K562 (cell line): ENCODE measurements around the gene LAMB1. TPM values are rescaled to one million over a fixed set of nuclear protein-coding genes. Genes with fewer than 3 reads are reported as not detected.

ENCODE experiments used
- ATAC-seq: fragments of 200-7000 bp; cut with Tn5 transposase; 3 replicates; pipeline ENCODE4 v1.9.1; 2020; ENCODE audit warnings: moderate library complexity
- BruUV-seq: library from RNA; stranded (reverse); fragments of 400-500 nt; replicated peaks from 2 replicates; lab custom pipeline; 2021; lab: Mats Ljungman, UMichigan
- CTCF ChIA-PET: fragments of 300-600 bp; formaldehyde crosslinking; extraction: SDS; loops from one replicate; lab custom pipeline; 2021; ENCODE audit warnings: low intra/inter-chr PET ratio; lab: Yijun Ruan, JAX
- POLR2A ChIA-PET: fragments of 300-600, 350-650 bp; sonication (Branson Sonifier 250); formaldehyde crosslinking; extraction: SDS; loops from one replicate; lab custom pipeline; 2021; ENCODE audit warnings: antibody characterized with exemption, inconsistent platforms; lab: Yijun Ruan, JAX
- DNase-seq, 4 experiments: peaks; one replicate each; pipeline versions ENCODE4 v3.0.0 to v3.0.0-alpha.2; 2011 to 2018; ENCODE audit warnings: low spot score in 3 of 4, mixed read lengths in 3 of 4; ENCODE audit errors: extremely low read depth in 1 of 4
- FAIRE-seq: peaks from 2 replicates; lab custom pipeline; 2011; peaks lifted over from hg19 to GRCh38; lab: Jason Lieb, UNC
- H2AFZ ChIP-seq: 2 replicates; pipeline ENCODE4 v1.6.0; 2011; ENCODE audit warnings: low read depth, low read length, control low read depth, inconsistent platforms
- H3K27ac ChIP-seq: fragments of 200-600 bp; 3 replicates; pipeline ENCODE4 v1.8.0; 2011; ENCODE audit warnings: low read depth, mild to moderate bottlenecking, control low read depth, inconsistent platforms, low read length, moderate library complexity, mixed read lengths; ENCODE audit errors: extremely low read depth
- H3K27me3 ChIP-seq, 2 experiments: fragments of 300-600 bp in 1 of 2; 2 replicates in 1 of 2; 3 replicates in 1 of 2; pipeline versions ENCODE4 v1.6.0 to v1.8.0; 2011; ENCODE audit warnings: inconsistent platforms in 2 of 2, low read length in 2 of 2, mild to moderate bottlenecking in 1 of 2, mixed read lengths in 1 of 2, moderate library complexity in 1 of 2; ENCODE audit not compliant: control insufficient read depth in 2 of 2, insufficient read depth in 2 of 2
- H3K36me3 ChIP-seq: fragments of 300-600 bp; 3 replicates; pipeline ENCODE4 v1.8.0; 2011; ENCODE audit warnings: mild to moderate bottlenecking, low read length, inconsistent platforms; ENCODE audit not compliant: control insufficient read depth, insufficient read depth
- H3K4me1 ChIP-seq, 2 experiments: fragments of 200-600 bp in 1 of 2; replicated peaks in 1 of 2; 2 replicates in 1 of 2; 3 replicates in 1 of 2; pipeline versions ENCODE4 v1.5.1 to v1.8.0; 2011; ENCODE audit warnings: inconsistent platforms in 2 of 2, low read length in 2 of 2, mild to moderate bottlenecking in 1 of 2, mixed read lengths in 1 of 2, moderate library complexity in 1 of 2; ENCODE audit not compliant: control insufficient read depth in 2 of 2, insufficient read depth in 2 of 2
- H3K4me2 ChIP-seq: 2 replicates; pipeline ENCODE4 v1.6.1; 2011; ENCODE audit warnings: low read length, control low read depth, inconsistent platforms, mixed read lengths; ENCODE audit not compliant: insufficient read depth
- H3K4me3 ChIP-seq: fragments of 200-600 bp; sonication (generic), shearing (Covaris generic); 2 replicates; pipeline ENCODE4 v1.5.1; 2016; ENCODE audit warnings: control low read depth, inconsistent platforms
- H3K79me2 ChIP-seq: fragments of 200-600 bp; 3 replicates; pipeline ENCODE4 v1.8.0; 2011; ENCODE audit warnings: low read length, inconsistent platforms; ENCODE audit not compliant: control insufficient read depth, insufficient read depth
- H3K9ac ChIP-seq, 2 experiments: 2 replicates each; pipeline versions ENCODE4 v1.6.0 to v1.6.1; 2011; ENCODE audit warnings: low read depth in 2 of 2, low read length in 2 of 2, control low read depth in 1 of 2, inconsistent platforms in 1 of 2, mild to moderate bottlenecking in 1 of 2, mixed read lengths in 1 of 2; ENCODE audit not compliant: insufficient read depth in 1 of 2
- H3K9me1 ChIP-seq: one replicate; pipeline ENCODE4 v1.6.0; 2011; ENCODE audit warnings: inconsistent platforms, mild to moderate bottlenecking, low read length, moderate library complexity; ENCODE audit not compliant: control insufficient read depth, insufficient read depth
- H3K9me3 ChIP-seq: replicated peaks from 2 replicates; pipeline ENCODE4 v1.5.1; 2011; ENCODE audit warnings: low read depth, low read length, inconsistent platforms; ENCODE audit not compliant: control insufficient read depth, insufficient read depth
- H4K20me1 ChIP-seq: replicated peaks from 2 replicates; pipeline ENCODE4 v1.6.1; 2011; ENCODE audit warnings: low read length, inconsistent platforms, mixed read lengths; ENCODE audit not compliant: control insufficient read depth, insufficient read depth
- C11orf30 ChIP-seq: fragments of 450-650 bp; IDR thresholded peaks from 2 replicates; pipeline ENCODE4 v1.6.1; 2016; ENCODE audit warnings: low read depth, mild to moderate bottlenecking
- EP300 ChIP-seq: IDR thresholded peaks from 2 replicates; pipeline ENCODE4 v1.6.1; 2012; ENCODE audit warnings: low read length, improper control_type of control experiment
- FOS ChIP-seq: IDR thresholded peaks from 3 replicates; pipeline ENCODE4 v1.6.1; 2011; ENCODE audit not compliant: insufficient read length; ENCODE audit errors: extremely low read depth
- NR2C2 ChIP-seq, 2 experiments: fragments of 200-800 bp in 1 of 2; sonication (Bioruptor generic) in 1 of 2; sonication (generic) in 1 of 2; formaldehyde crosslinking in 1 of 2; IDR thresholded peaks; 2 replicates each; pipeline versions ENCODE4 v1.6.1 to v1.8.0; 2016 to 2022; ENCODE audit warnings: mild to moderate bottlenecking in 1 of 2, missing compliant biosample characterization in 1 of 2, missing genetic modification characterization in 1 of 2, missing genetic modification reagents in 1 of 2
- YBX1 ChIP-seq: fragments of 450-650 bp; IDR thresholded peaks from 2 replicates; pipeline ENCODE4 v1.7.1; 2016; ENCODE audit warnings: mild to moderate bottlenecking
- ZBED1 ChIP-seq: IDR thresholded peaks from 2 replicates; pipeline ENCODE4 v1.6.1; 2014
- ZNF274 ChIP-seq: IDR thresholded peaks from 2 replicates; pipeline ENCODE4 v1.6.1; 2011; ENCODE audit warnings: low read depth, mild to moderate bottlenecking, low read length, moderate library complexity, borderline replicate concordance
- WGBS: fragments of 100-300 bp; shearing (Covaris generic); methylation state at CpG from one replicate; pipeline ENCODE4 v1.1.6; 2016; ENCODE audit warnings: low coverage, mixed read lengths; ENCODE audit not compliant: insufficient coverage; ENCODE audit errors: missing lambda C conversion rate; 5-methylcytosine and 5-hydroxymethylcytosine counted together
- in situ Hi-C: fragments of 300-500 bp; cut with MboI; formaldehyde crosslinking; loops from 4 replicates; pipeline ENCODE4 v1.15.0; 2018; ENCODE audit warnings: inconsistent platforms, mixed read lengths
- intact Hi-C: fragments of 100-400 bp; cut with micrococcal nuclease; formaldehyde crosslinking; loops from 2 replicates; pipeline ENCODE4 v1.14.2; 2022
- polyA plus RNA-seq, 8 experiments: library from polyadenylated mRNA; depleted of rRNA in 4 of 8; stranded (reverse) in 5 of 8; unstranded in 3 of 8; fragments of >200 nt; fragmentation: Nextera tagmentation in 2 of 8; fragmentation: Illumina TruSeq in 1 of 8; extraction: Ambion mirVana in 2 of 8; extraction: Trizol in 1 of 8; gene quantifications; 2 replicates each; pipeline versions ENCODE4 v1.2.1 to v1.2.3, GENCODE V29; 2011 to 2014; ENCODE audit warnings: inconsistent platforms in 1 of 8, missing spikeins in 1 of 8
- total RNA-seq, 7 experiments: library from RNA; depleted of rRNA in 6 of 7; stranded (reverse); fragments of >200 nt in 6 of 7; fragmentation: Illumina TruSeq in 2 of 7; extraction: Trizol in 2 of 7; gene quantifications; 2 replicates each; pipeline versions ENCODE4 v1.2.1 to v1.2.3, GENCODE V29; 2011 to 2021; ENCODE audit warnings: low replicate concordance in 1 of 7
- TF ChIP-seq, protein P1 (sequence below): fragments of 250-450 bp; sonication (Bioruptor Pico); IDR thresholded peaks from 2 replicates; pipeline ENCODE4 v1.4.0; 2020; ENCODE audit warnings: mild to moderate bottlenecking, moderate library complexity, borderline replicate concordance
- TF ChIP-seq, protein P2 (sequence below): IDR thresholded peaks from 2 replicates; pipeline ENCODE4 v1.6.1; 2016; ENCODE audit warnings: missing genetic modification characterization, missing compliant biosample characterization

The LAMB1 gene
- total and polyA plus RNA-seq, 9 of the 15 experiments (the other 6 are each of a cell fraction or from before 2014, with no cell fraction given) = 6.0 to 17.7 (median 12.3) TPM

DNA sequence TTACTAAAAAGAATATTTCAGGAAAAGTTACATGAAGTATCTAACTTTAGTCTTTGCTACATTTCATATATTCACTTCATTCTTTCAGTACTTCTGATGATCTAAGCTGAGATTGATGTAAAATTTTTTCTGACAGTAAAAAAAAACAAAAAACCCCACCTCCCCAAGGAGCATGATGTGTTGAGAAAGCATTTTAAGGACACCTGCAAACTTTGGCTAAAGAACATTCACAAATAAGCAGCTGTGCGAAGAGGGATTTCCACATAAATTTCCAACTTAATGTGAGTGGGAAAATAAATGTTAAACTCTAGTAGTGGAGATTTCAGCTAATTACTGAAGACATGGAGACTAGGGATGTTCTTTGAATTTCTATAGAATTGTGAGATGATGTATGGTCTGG, 76.5 kb downstream of the LAMB1 start:
- Histone ChIP-seq H4K20me1 (no peaks in the 10 kb centered on the region), H2AFZ (no peak overlapping the region), H3K27me3 (no peaks in the 10 kb centered on the region), H3K4me1 (no peaks in the 10 kb centered on the region), H3K4me3 (no peak overlapping the region), H3K27ac (no peak overlapping the region), H3K4me2 (no peak overlapping the region), H3K36me3 (peaks cover 94% of the 10 kb centered on the region), H3K9me3 (no peaks in the 10 kb centered on the region), H3K9ac (no peak overlapping the region), H3K9me1 (no peaks in the 10 kb centered on the region), H3K79me2 (no peaks in the 10 kb centered on the region)
- ChIA-PET CTCF (no interaction called here), POLR2A (interaction anchor here (0.6 to 1.5 kb wide), 5 partner anchors 18 to 1143 kb away, joined by 3 to 5 read pairs (median 3); no protein-coding TSS in a partner anchor)
- intact Hi-C loops (no loop called here), in situ Hi-C loops (no loop called here)
- ATAC-seq (no peak), FAIRE-seq (no peak), DNase-seq (no peak)
- BruUV-seq = no TSS peak
- 96% methylated on average over 1 of the region's 1 CpG for WGBS
- TF ChIP-seq FOS = no peak
- no peak for TF ChIP-seq YBX1
- TF ChIP-seq EP300 = no peak
- TF ChIP-seq, protein P1, sequence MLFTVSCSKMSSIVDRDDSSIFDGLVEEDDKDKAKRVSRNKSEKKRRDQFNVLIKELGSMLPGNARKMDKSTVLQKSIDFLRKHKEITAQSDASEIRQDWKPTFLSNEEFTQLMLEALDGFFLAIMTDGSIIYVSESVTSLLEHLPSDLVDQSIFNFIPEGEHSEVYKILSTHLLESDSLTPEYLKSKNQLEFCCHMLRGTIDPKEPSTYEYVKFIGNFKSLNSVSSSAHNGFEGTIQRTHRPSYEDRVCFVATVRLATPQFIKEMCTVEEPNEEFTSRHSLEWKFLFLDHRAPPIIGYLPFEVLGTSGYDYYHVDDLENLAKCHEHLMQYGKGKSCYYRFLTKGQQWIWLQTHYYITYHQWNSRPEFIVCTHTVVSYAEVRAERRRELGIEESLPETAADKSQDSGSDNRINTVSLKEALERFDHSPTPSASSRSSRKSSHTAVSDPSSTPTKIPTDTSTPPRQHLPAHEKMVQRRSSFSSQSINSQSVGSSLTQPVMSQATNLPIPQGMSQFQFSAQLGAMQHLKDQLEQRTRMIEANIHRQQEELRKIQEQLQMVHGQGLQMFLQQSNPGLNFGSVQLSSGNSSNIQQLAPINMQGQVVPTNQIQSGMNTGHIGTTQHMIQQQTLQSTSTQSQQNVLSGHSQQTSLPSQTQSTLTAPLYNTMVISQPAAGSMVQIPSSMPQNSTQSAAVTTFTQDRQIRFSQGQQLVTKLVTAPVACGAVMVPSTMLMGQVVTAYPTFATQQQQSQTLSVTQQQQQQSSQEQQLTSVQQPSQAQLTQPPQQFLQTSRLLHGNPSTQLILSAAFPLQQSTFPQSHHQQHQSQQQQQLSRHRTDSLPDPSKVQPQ (CRISPR knock-in tag) = no peak
- no peak for TF ChIP-seq ZBED1
- no peak for TF ChIP-seq ZNF274
- TF ChIP-seq NR2C2 (CRISPR knock-in tag; IDR thresholded peaks at IDR 0.05) = no peak
- TF ChIP-seq NR2C2 (tag; IDR thresholded peaks at IDR 0.05) = no peak
- TF ChIP-seq C11orf30 = no peak
- TF ChIP-seq, protein P2, sequence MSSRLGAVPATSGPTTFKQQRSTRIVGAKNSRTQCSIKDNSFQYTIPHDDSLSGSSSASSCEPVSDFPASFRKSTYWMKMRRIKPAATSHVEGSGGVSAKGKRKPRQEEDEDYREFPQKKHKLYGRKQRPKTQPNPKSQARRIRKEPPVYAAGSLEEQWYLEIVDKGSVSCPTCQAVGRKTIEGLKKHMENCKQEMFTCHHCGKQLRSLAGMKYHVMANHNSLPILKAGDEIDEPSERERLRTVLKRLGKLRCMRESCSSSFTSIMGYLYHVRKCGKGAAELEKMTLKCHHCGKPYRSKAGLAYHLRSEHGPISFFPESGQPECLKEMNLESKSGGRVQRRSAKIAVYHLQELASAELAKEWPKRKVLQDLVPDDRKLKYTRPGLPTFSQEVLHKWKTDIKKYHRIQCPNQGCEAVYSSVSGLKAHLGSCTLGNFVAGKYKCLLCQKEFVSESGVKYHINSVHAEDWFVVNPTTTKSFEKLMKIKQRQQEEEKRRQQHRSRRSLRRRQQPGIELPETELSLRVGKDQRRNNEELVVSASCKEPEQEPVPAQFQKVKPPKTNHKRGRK (tag) = no peak
